Thoracic aorta (tissue), 2 donors: ENCODE results near the gene LMBR1. TPM values are rescaled to one million over a fixed set of nuclear protein-coding genes. Genes with fewer than 3 reads are reported as not detected.
"Not testable (repeated sequence)": the region's sequence is repeated elsewhere in the genome, so short reads cannot be mapped to it uniquely, and the experiment has no call there.

Source experiments
- ATAC-seq: fragments of 150-250 bp; one replicate; pipeline ENCODE4 v1.8.0; 2017; ENCODE audit warnings: low read depth; ENCODE audit not compliant: insufficient number of reproducible peaks, low FRiP score
- DNase-seq: peaks from one replicate; pipeline ENCODE4 v3.0.0-alpha.2; 2020; ENCODE audit warnings: low spot score
- H3K27ac ChIP-seq, 2 donors: fragments of 200-600 bp; sonication (generic); 1 replicate in 1 of 2; 2 replicates in 1 of 2; pipeline ENCODE4 v1.5.1; 2016; ENCODE audit warnings: mild to moderate bottlenecking in 2 of 2, moderate library complexity in 2 of 2
- H3K27me3 ChIP-seq: fragments of 200-600 bp; sonication (generic); replicated peaks from 2 replicates; pipeline ENCODE4 v1.6.0; 2016; ENCODE audit warnings: mild to moderate bottlenecking; ENCODE audit not compliant: insufficient read depth
- H3K36me3 ChIP-seq: fragments of 200-600 bp; sonication (generic); one replicate; pipeline ENCODE4 v1.5.1; 2016
- H3K4me1 ChIP-seq, 2 donors: fragments of 200-600 bp; sonication (generic); 1 replicate in 1 of 2; 2 replicates in 1 of 2; pipeline versions ENCODE4 v1.5.1 to v1.6.0; 2016; ENCODE audit warnings: low read depth in 2 of 2, mild to moderate bottlenecking in 1 of 2; ENCODE audit not compliant: control insufficient read depth in 1 of 2
- H3K4me3 ChIP-seq: fragments of 200-600 bp; sonication (generic); 2 replicates; pipeline ENCODE4 v1.5.1; 2016; ENCODE audit warnings: mild to moderate bottlenecking
- H3K9me3 ChIP-seq: fragments of 200-600 bp; sonication (generic); 2 replicates; pipeline ENCODE4 v1.5.1; 2016
- CTCF ChIP-seq: fragments of 200-600 bp; sonication (generic); IDR thresholded peaks from one replicate; pipeline ENCODE4 v1.5.1; 2019; ENCODE audit warnings: antibody characterized with exemption
- total RNA-seq, 2 donors: library from RNA; depleted of rRNA; stranded (reverse); fragments of >200 nt; gene quantifications; one replicate each; pipeline versions ENCODE4 v1.1.0 to v1.2.3, GENCODE V29; 2016

The LMBR1 gene
- total RNA-seq, 2 donors from 2014 or later, result 54.3 to 56.6 TPM

GRCh38 chr7:156861212-156861611, 31.8 kb downstream of the LMBR1 start:
- Histone ChIP-seq H3K27me3 (no peaks in the 10 kb centered on the region), H3K4me1 (no peaks in the 10 kb centered on the region), H3K9me3 (no peaks in the 10 kb centered on the region), H3K4me3 (no peak overlapping the region), H3K36me3 (no peaks in the 10 kb centered on the region), H3K27ac (no peak overlapping the region)
- no peak for DNase-seq
- TF ChIP-seq CTCF, result no peak
- ATAC-seq, result no peak

DNA sequence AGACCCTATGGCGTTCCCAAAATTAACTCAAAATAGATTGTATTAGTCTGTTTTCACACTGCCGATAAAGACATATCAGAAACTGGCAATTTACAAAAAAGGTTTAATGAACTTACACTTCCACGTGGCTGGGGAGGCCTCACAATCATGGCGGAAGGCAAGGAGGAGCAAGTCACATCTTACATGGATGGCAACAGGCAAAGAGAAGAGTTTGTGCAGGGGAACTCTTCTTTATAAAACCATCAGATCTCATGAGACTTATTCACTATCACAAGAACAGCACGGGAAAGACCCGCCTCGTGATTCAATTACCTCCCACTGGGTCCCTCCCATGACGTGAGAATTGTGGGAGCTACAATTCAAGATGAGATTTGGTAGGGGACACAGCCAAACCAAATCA, 32.9 kb downstream of the LMBR1 start:
- not testable (repeated sequence) for H3K27ac ChIP-seq, H3K4me3 ChIP-seq, H3K27me3 ChIP-seq, H3K36me3 ChIP-seq, DNase-seq, H3K9me3 ChIP-seq, ATAC-seq, H3K4me1 ChIP-seq

GRCh38 chr7:156858523-156858922, 34.5 kb downstream of the LMBR1 start:
- DNase-seq (no peak), ATAC-seq (no peak)
- H3K4me3 ChIP-seq, result no peak overlapping the region
- H3K27me3 ChIP-seq, result no peaks in the 10 kb centered on the region
- no peaks in the 10 kb centered on the region for H3K36me3 ChIP-seq
- no peaks in the 10 kb centered on the region for H3K4me1 ChIP-seq
- H3K9me3 ChIP-seq, result peaks cover 6% of the 10 kb centered on the region
- no peak for TF ChIP-seq CTCF
- no peak overlapping the region for H3K27ac ChIP-seq

DNA sequence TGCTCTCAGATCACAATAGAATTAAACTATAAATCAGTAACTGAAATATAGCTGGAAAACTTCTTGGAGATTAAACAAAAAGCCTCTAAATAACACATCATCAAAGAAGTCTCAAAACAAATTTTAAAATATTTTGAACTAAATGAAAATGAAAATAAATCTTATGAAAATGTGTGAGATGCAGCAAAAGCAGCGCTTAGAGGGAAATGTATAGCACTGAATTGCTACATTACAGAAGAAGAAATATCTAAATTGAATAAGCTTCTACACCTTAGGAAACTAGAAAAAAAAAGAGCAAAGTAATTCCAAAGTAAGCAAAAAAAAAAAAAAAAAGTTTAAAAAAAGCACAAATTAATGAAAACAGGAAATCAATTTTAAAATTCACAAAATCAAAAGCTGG, 35.2 kb downstream of the LMBR1 start:
- peaks cover 6% of the 10 kb centered on the region for H3K9me3 ChIP-seq
- no peaks in the 10 kb centered on the region for H3K36me3 ChIP-seq
- no peak overlapping the region for H3K4me3 ChIP-seq
- DNase-seq, result no peak
- no peaks in the 10 kb centered on the region for H3K4me1 ChIP-seq
- H3K27ac ChIP-seq, result no peak overlapping the region
- H3K27me3 ChIP-seq, result no peaks in the 10 kb centered on the region
- TF ChIP-seq CTCF, result no peak
- no peak for ATAC-seq

GRCh38 chr7:156854654-156855053, 38.3 kb downstream of the LMBR1 start:
- Histone ChIP-seq H3K27ac (no peak overlapping the region), H3K27me3 (no peaks in the 10 kb centered on the region), H3K4me3 (no peak overlapping the region), H3K36me3 (no peaks in the 10 kb centered on the region), H3K9me3 (peaks cover 6% of the 10 kb centered on the region), H3K4me1 (no peaks in the 10 kb centered on the region)
- DNase-seq (no peak), ATAC-seq (no peak)
- TF ChIP-seq CTCF, result no peak

- H3K27me3 ChIP-seq, result no peaks in the 10 kb centered on the region
- no peaks in the 10 kb centered on the region for H3K36me3 ChIP-seq
- ATAC-seq (no peak), DNase-seq (no peak)
- no peak overlapping the region for H3K27ac ChIP-seq
- H3K4me3 ChIP-seq, result no peak overlapping the region
- TF ChIP-seq CTCF, result no peak
- H3K9me3 ChIP-seq, result no peaks in the 10 kb centered on the region
- no peaks in the 10 kb centered on the region for H3K4me1 ChIP-seq
These were observed 44.0 kb downstream of the LMBR1 start for GRCh38 chr7:156848979-156849378.
